ENCODE results near the gene SOCS3. TPM values are rescaled to one million over a fixed set of nuclear protein-coding genes. Genes with fewer than 3 reads are reported as not detected.
"Not testable (repeated sequence)": the region's sequence is repeated elsewhere in the genome, so short reads cannot be mapped to it uniquely, and the experiment has no call there.

Gene SOCS3
- total RNA-seq, 1 donor from 2014 or later, result 75.4 TPM

DNA sequence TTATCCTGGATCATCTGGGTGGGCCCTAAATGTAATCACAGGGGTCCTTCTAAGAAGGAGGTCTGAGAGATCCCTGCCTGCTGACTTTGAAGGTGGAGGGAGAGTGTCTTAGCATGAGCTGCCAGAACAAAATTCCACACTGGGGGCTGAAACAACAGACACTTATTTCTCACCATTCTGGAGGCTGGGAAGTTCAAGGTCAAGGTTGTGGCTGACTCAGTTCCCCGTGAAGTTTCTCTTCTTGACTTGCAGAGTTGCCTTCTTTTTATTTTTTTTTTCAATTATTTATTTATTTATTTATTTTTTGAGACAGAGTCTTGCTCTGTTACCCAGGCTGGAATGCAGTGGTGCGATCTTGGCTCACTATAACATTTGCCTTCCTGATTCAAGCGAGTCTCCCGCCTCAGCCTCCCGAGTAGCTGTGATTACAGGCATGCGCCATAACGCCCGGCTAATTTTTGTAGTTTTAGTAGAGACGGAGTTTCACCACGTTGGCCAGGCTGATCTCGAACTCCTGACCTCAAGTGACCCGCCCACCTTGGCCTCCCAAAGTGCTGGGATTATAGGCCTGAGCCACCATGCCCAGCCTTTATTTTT lies 50.1 kb downstream of the SOCS3 start:
- intact Hi-C loops (cut with micrococcal nuclease); H3K4me3 Mint-ChIP-seq: not testable (repeated sequence)

DNA sequence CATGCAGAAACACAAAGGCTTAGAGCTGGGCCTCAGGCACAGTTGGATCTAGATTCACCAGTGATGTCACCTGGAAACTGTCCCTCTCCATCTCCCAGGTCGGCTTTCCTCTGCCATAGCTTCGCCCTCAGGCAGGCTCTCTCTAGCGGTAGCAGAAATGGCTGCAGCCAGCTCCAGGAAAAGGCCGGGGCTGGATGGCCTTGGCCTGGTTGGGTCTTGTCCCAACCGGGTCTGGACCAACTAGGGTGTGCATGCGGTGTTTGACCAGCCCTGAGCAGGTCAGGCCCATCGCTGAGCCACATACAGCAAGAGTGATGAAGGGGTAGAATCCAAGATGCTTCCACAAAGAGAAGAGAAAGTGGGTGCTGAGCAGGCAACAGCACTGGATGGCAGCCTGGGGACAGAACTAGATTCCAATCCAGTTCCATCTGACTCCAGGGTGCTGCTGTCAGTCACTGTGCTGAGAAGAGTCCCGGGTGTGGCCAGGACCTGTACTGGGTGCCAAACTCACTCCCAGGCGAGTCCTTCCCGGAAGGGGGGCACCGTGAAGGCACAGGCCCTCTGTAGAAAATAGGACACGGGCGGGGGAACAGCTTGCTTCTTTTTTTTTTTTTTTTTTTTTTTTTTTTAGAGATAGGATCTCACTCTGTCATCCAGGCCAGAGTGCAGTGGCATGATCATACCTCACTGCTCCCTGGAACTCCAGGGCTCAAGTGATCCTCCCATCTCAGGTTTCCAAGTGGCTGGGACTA lies 51.8 kb downstream of the SOCS3 start:
- DNase-seq (ENCODE audit: low spot score), result no peak
- no peak overlapping the region for H3K4me3 Mint-ChIP-seq
- peaks cover 9% of the 10 kb centered on the region for H3K4me1 Mint-ChIP-seq (ENCODE audit: low read depth)
- H3K9me3 Mint-ChIP-seq, result peaks cover 16% of the 10 kb centered on the region
- intact Hi-C loops (cut with micrococcal nuclease), result no loop called here
- peaks cover 9% of the 10 kb centered on the region for H3K27me3 Mint-ChIP-seq (ENCODE audit: insufficient read depth)
- peaks cover 6% of the 10 kb centered on the region for H3K36me3 Mint-ChIP-seq (ENCODE audit: low read depth)
- H3K27ac Mint-ChIP-seq, result no peak overlapping the region

More for the DNA sequence above, 50.1 kb downstream of the SOCS3 start:
- H3K9me3 Mint-ChIP-seq, result peaks cover 16% of the 10 kb centered on the region
- DNase-seq (ENCODE audit: low spot score); H3K27ac Mint-ChIP-seq; H3K27me3 Mint-ChIP-seq (ENCODE audit: insufficient read depth); H3K36me3 Mint-ChIP-seq (ENCODE audit: low read depth): not testable (repeated sequence)
- peaks cover 14% of the 10 kb centered on the region for H3K4me1 Mint-ChIP-seq (ENCODE audit: low read depth)

GRCh38 chr17:78306913-78307312 lies 53.0 kb downstream of the SOCS3 start:
- Mint-ChIP-seq H3K4me3 (no peak overlapping the region), H3K27me3 (ENCODE audit: insufficient read depth) (peaks cover 1% of the 10 kb centered on the region), H3K9me3 (peaks cover 16% of the 10 kb centered on the region), H3K27ac (no peak overlapping the region), H3K4me1 (ENCODE audit: low read depth) (no peaks in the 10 kb centered on the region), H3K36me3 (ENCODE audit: low read depth) (peaks cover 6% of the 10 kb centered on the region)
- no peak for DNase-seq (ENCODE audit: low spot score)
- intact Hi-C loops (cut with micrococcal nuclease), result no loop called here

Other genes with a start within 250 kb of the SOCS3 start
- 265 and 268 TPM in 2 replicates for gene TMC6, start 231.3 kb downstream of the SOCS3 start, total RNA-seq
- gene TMC8, start 229.3 kb downstream of the SOCS3 start, total RNA-seq, result 234 and 239 TPM in 2 replicates
- not detected in 2 replicates for gene C17orf99, start 213.7 kb downstream of the SOCS3 start, total RNA-seq
- 131 and 133 TPM in 2 replicates for gene SYNGR2, start 191.5 kb downstream of the SOCS3 start, total RNA-seq
- gene TK1, start 173.0 kb downstream of the SOCS3 start, total RNA-seq, result 65.8 and 66.8 TPM in 2 replicates
- gene AFMID, start 172.7 kb downstream of the SOCS3 start, total RNA-seq, result 26.2 and 27.7 TPM in 2 replicates
- 39.4 and 39.6 TPM in 2 replicates for gene BIRC5, start 145.8 kb downstream of the SOCS3 start, total RNA-seq
- not detected in 2 replicates for gene TMEM235, start 128.4 kb downstream of the SOCS3 start, total RNA-seq
- 71.9 and 73.5 TPM in 2 replicates for gene PGS1, start 18.6 kb upstream of the SOCS3 start, total RNA-seq
- gene DNAH17, start 217.3 kb upstream of the SOCS3 start, total RNA-seq, result 0.07 and 0.18 TPM in 2 replicates